HEK293 (cell line): ENCODE measurements around the gene KDM2B.

Experiments used
- CTCF ChIA-PET: fragments of 350-600 bp; formaldehyde crosslinking; extraction: SDS; loops from one replicate; lab custom pipeline; 2021; ENCODE audit warnings: antibody characterized with exemption; lab: Yijun Ruan, JAX
- POLR2A ChIA-PET: fragments of 300-600 bp; formaldehyde crosslinking; extraction: SDS; loops from one replicate; lab custom pipeline; 2020; ENCODE audit warnings: antibody characterized with exemption, inconsistent platforms; lab: Yijun Ruan, JAX
- H3K27ac ChIP-seq: fragments of 200-500 bp; sonication (Bioruptor generic); 2 replicates; pipeline ENCODE4 v1.5.1; 2014; ENCODE audit warnings: low read depth, low read length, control low read depth, inconsistent platforms; ENCODE audit errors: extremely low read depth
- H3K36me3 ChIP-seq, 2 experiments: fragments of 200-500 bp in 1 of 2; sonication (Bioruptor generic) in 1 of 2; 1 replicate in 1 of 2; 2 replicates in 1 of 2; pipeline ENCODE4 v1.5.1; 2014 to 2017; ENCODE audit warnings: inconsistent platforms in 2 of 2, low read length in 2 of 2; ENCODE audit not compliant: control insufficient read depth in 2 of 2, insufficient read depth in 1 of 2
- H3K4me1 ChIP-seq: fragments of 200-500 bp; sonication (Bioruptor generic); 2 replicates; pipeline ENCODE4 v1.5.1; 2014; ENCODE audit warnings: mild to moderate bottlenecking, low read length, inconsistent platforms; ENCODE audit not compliant: control insufficient read depth, insufficient read depth
- H3K4me3 ChIP-seq: 2 replicates; pipeline ENCODE4 v1.5.1; 2011; ENCODE audit warnings: low read depth, mild to moderate bottlenecking, control low read depth, low read length, moderate library complexity
- H3K9me3 ChIP-seq: fragments of 200-500 bp; sonication (Bioruptor generic); 2 replicates; pipeline ENCODE4 v1.5.1; 2014; ENCODE audit warnings: low read depth, low read length, inconsistent platforms; ENCODE audit not compliant: control insufficient read depth, insufficient read depth
- BCL11A ChIP-seq: fragments of 450-650 bp; formaldehyde crosslinking; IDR thresholded peaks from 2 replicates; pipeline ENCODE4 v1.5.1; 2016; ENCODE audit warnings: low read depth, missing biosample characterization, missing genetic modification characterization
- KLF10 ChIP-seq: fragments of 450-650 bp; IDR thresholded peaks from 2 replicates; pipeline ENCODE4 v1.5.1; 2018; ENCODE audit warnings: missing biosample characterization, mild to moderate bottlenecking, missing genetic modification characterization
- MEIS1 ChIP-seq: sonication (generic); formaldehyde crosslinking; IDR thresholded peaks from 2 replicates; pipeline ENCODE4 v1.8.1; 2022; ENCODE audit warnings: missing genetic modification reagents, mild to moderate bottlenecking, borderline replicate concordance
- PRDM1 ChIP-seq: fragments of 450-650 bp; formaldehyde crosslinking; IDR thresholded peaks from 2 replicates; pipeline ENCODE4; 2016; ENCODE audit warnings: missing biosample characterization, missing genetic modification characterization
- REPIN1 ChIP-seq: fragments of 450-650 bp; formaldehyde crosslinking; IDR thresholded peaks from 2 replicates; pipeline ENCODE4 v1.5.1; 2017; ENCODE audit warnings: missing biosample characterization, missing genetic modification characterization, low read depth
- SALL2 ChIP-seq: fragments of 450-650 bp; formaldehyde crosslinking; IDR thresholded peaks from 2 replicates; pipeline ENCODE4 v1.5.0; 2017; ENCODE audit warnings: missing biosample characterization, mild to moderate bottlenecking, missing genetic modification characterization, borderline replicate concordance
- SCRT2 ChIP-seq: fragments of 450-650 bp; formaldehyde crosslinking; IDR thresholded peaks from 2 replicates; pipeline ENCODE4 v1.5.1; 2016; ENCODE audit warnings: missing biosample characterization, missing genetic modification characterization
- ZBTB21 ChIP-seq: fragments of 450-650 bp; formaldehyde crosslinking; IDR thresholded peaks from 2 replicates; pipeline ENCODE4 v1.5.1; 2017; ENCODE audit warnings: missing biosample characterization, missing genetic modification characterization
- ZBTB26 ChIP-seq: fragments of 450-650 bp; formaldehyde crosslinking; optimal IDR thresholded peaks from 2 replicates; pipeline ENCODE3; 2016; ENCODE audit warnings: missing biosample characterization, mild to moderate bottlenecking, missing genetic modification characterization
- ZFP69B ChIP-seq: fragments of 450-650 bp; formaldehyde crosslinking; IDR thresholded peaks from 2 replicates; pipeline ENCODE4 v1.5.1; 2016; ENCODE audit warnings: missing biosample characterization, missing genetic modification characterization
- ZNF140 ChIP-seq: fragments of 450-650 bp; formaldehyde crosslinking; IDR thresholded peaks from 2 replicates; pipeline ENCODE4 v1.5.1; 2016; ENCODE audit warnings: missing biosample characterization, missing genetic modification characterization
- ZNF174 ChIP-seq: fragments of 450-650 bp; formaldehyde crosslinking; IDR thresholded peaks from 2 replicates; pipeline ENCODE4 v1.5.0; 2017; ENCODE audit warnings: missing biosample characterization, mild to moderate bottlenecking, missing genetic modification characterization
- ZNF2 ChIP-seq: fragments of 450-650 bp; formaldehyde crosslinking; IDR thresholded peaks from 2 replicates; pipeline ENCODE4 v1.5.1; 2016; ENCODE audit warnings: missing biosample characterization, missing genetic modification characterization
- ZNF280D ChIP-seq: fragments of 450-650 bp; formaldehyde crosslinking; IDR thresholded peaks from 2 replicates; pipeline ENCODE4 v1.5.1; 2016; ENCODE audit warnings: missing biosample characterization, missing genetic modification characterization
- ZNF350 ChIP-seq: fragments of 450-650 bp; formaldehyde crosslinking; IDR thresholded peaks from 2 replicates; pipeline ENCODE4 v1.5.0; 2017; ENCODE audit warnings: missing biosample characterization, mild to moderate bottlenecking, missing genetic modification characterization
- ZNF394 ChIP-seq: fragments of 450-650 bp; formaldehyde crosslinking; IDR thresholded peaks from 2 replicates; pipeline ENCODE4 v1.5.1; 2016; ENCODE audit warnings: missing biosample characterization, missing genetic modification characterization, mild to moderate bottlenecking, moderate library complexity, borderline replicate concordance
- ZNF670 ChIP-seq: fragments of 450-650 bp; formaldehyde crosslinking; IDR thresholded peaks from 2 replicates; pipeline ENCODE4 v1.5.1; 2016; ENCODE audit warnings: missing biosample characterization, missing genetic modification characterization, low read depth
- TF ChIP-seq, protein P1 (sequence below): fragments of 450-650 bp; formaldehyde crosslinking; IDR thresholded peaks from 2 replicates; pipeline ENCODE4; 2016; ENCODE audit warnings: missing biosample characterization, missing genetic modification characterization
- TF ChIP-seq, protein P2 (sequence below): fragments of 450-650 bp; formaldehyde crosslinking; IDR thresholded peaks from 2 replicates; pipeline ENCODE4 v1.5.1; 2016; ENCODE audit warnings: missing biosample characterization, missing genetic modification characterization, low read depth
- TF ChIP-seq, protein P3 (sequence below): fragments of 450-650 bp; formaldehyde crosslinking; IDR thresholded peaks from 2 replicates; pipeline ENCODE4 v1.5.1; 2017; ENCODE audit warnings: missing biosample characterization, missing genetic modification characterization

The KDM2B gene

GRCh38 chr12:121575051-121575450 is 5.8 kb downstream of the KDM2B start:
- CTCF ChIA-PET, result interaction anchor here (0.7 kb wide), 1 partner anchor 112 kb away, joined by 3 read pairs; no protein-coding TSS in a partner anchor

More at GRCh38 chr12:121575051-121575450, 5.8 kb downstream of the KDM2B start:
- peaks cover 11 to 49% of the 10 kb centered on the region in 2 experiments; a peak in 2 of 3 replicates for H3K36me3 ChIP-seq
- TF ChIP-seq ZNF670 (tag by site-specific recombination) (no peak), ZNF280D (no peak), ZNF140 (tag by site-specific recombination) (no peak), SALL2 (tag by site-specific recombination) (no peak), REPIN1 (tag by site-specific recombination) (no peak), KLF10 (tag by site-specific recombination) (no peak), MEIS1 (CRISPR knock-in tag) (no peak), ZBTB21 (no peak), ZNF2 (tag by site-specific recombination) (no peak), ZNF174 (tag by site-specific recombination) (no peak), ZFP69B (tag by site-specific recombination) (no peak), PRDM1 (tag by site-specific recombination) (no peak), ZNF350 (tag by site-specific recombination) (no peak), BCL11A (no peak), SCRT2 (tag by site-specific recombination) (no peak), ZNF394 (tag by site-specific recombination) (no peak), ZBTB26 (tag by site-specific recombination) (no peak)
- TF ChIP-seq, protein P1, sequence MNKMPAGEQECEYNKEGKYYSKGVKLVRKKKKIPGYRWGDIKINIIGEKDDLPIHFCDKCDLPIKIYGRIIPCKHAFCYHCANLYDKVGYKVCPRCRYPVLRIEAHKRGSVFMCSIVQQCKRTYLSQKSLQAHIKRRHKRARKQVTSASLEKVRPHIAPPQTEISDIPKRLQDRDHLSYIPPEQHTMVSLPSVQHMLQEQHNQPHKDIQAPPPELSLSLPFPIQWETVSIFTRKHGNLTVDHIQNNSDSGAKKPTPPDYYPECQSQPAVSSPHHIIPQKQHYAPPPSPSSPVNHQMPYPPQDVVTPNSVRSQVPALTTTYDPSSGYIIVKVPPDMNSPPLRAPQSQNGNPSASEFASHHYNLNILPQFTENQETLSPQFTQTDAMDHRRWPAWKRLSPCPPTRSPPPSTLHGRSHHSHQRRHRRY (tag by site-specific recombination), result no peak
- TF ChIP-seq, protein P2, sequence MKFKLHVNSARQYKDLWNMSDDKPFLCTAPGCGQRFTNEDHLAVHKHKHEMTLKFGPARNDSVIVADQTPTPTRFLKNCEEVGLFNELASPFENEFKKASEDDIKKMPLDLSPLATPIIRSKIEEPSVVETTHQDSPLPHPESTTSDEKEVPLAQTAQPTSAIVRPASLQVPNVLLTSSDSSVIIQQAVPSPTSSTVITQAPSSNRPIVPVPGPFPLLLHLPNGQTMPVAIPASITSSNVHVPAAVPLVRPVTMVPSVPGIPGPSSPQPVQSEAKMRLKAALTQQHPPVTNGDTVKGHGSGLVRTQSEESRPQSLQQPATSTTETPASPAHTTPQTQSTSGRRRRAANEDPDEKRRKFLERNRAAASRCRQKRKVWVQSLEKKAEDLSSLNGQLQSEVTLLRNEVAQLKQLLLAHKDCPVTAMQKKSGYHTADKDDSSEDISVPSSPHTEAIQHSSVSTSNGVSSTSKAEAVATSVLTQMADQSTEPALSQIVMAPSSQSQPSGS (tag by site-specific recombination), result no peak
- TF ChIP-seq, protein P3, sequence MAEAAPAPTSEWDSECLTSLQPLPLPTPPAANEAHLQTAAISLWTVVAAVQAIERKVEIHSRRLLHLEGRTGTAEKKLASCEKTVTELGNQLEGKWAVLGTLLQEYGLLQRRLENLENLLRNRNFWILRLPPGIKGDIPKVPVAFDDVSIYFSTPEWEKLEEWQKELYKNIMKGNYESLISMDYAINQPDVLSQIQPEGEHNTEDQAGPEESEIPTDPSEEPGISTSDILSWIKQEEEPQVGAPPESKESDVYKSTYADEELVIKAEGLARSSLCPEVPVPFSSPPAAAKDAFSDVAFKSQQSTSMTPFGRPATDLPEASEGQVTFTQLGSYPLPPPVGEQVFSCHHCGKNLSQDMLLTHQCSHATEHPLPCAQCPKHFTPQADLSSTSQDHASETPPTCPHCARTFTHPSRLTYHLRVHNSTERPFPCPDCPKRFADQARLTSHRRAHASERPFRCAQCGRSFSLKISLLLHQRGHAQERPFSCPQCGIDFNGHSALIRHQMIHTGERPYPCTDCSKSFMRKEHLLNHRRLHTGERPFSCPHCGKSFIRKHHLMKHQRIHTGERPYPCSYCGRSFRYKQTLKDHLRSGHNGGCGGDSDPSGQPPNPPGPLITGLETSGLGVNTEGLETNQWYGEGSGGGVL (tag by site-specific recombination), result no peak
- H3K27ac ChIP-seq, result no peak overlapping the region
- H3K4me1 ChIP-seq, result peaks cover 2% of the 10 kb centered on the region; the same call in 1 of the 2 replicates
- POLR2A ChIA-PET, result no interaction called here
- H3K9me3 ChIP-seq, result no peaks in the 10 kb centered on the region
- no peak overlapping the region for H3K4me3 ChIP-seq
